ENCODE results near the gene CRYL1.

CRYL1 gene

GRCh38 chr13:20462921-20463320, 62.7 kb downstream of the CRYL1 start:
- no peak for DNase-seq
- peaks cover 40% of the 10 kb centered on the region for H3K4me1 Mint-ChIP-seq
- no peaks in the 10 kb centered on the region for H3K9me3 Mint-ChIP-seq
- H3K4me3 Mint-ChIP-seq: no peak overlapping the region
- H3K27me3 Mint-ChIP-seq (ENCODE audit: low read depth, poor library complexity): peaks cover 3% of the 10 kb centered on the region
- H3K36me3 Mint-ChIP-seq (ENCODE audit: low read depth): no peaks in the 10 kb centered on the region
- no peak for TF ChIP-seq CTCF (IDR thresholded peaks at IDR 0.05)
- no peak overlapping the region for H3K27ac Mint-ChIP-seq

DNA sequence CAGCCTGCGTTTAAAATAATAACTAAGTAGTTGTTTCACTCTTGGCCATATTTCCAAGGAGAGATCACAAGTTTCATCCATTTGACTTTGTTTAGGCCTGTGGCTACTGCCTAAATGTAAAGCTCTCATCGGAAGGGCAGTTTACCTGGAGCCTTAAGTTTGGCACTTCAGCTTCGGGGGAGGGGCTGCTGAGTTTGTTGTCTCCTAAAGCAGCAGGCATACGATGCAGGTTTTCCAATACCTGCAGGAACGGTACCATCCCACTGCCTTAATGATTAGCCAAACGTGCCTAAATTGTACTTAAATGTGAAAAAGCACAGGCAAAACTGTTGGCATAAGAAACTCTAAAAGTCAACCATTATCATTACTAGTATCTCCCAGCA, 63.1 kb downstream of the CRYL1 start:
- Mint-ChIP-seq H3K4me1 (peaks cover 40% of the 10 kb centered on the region), H3K36me3 (ENCODE audit: low read depth) (no peaks in the 10 kb centered on the region), H3K9me3 (no peaks in the 10 kb centered on the region), H3K27ac (no peak overlapping the region), H3K4me3 (no peak overlapping the region), H3K27me3 (ENCODE audit: low read depth, poor library complexity) (peaks cover 3% of the 10 kb centered on the region)
- TF ChIP-seq CTCF (IDR thresholded peaks at IDR 0.05): no peak
- DNase-seq: no peak

DNA sequence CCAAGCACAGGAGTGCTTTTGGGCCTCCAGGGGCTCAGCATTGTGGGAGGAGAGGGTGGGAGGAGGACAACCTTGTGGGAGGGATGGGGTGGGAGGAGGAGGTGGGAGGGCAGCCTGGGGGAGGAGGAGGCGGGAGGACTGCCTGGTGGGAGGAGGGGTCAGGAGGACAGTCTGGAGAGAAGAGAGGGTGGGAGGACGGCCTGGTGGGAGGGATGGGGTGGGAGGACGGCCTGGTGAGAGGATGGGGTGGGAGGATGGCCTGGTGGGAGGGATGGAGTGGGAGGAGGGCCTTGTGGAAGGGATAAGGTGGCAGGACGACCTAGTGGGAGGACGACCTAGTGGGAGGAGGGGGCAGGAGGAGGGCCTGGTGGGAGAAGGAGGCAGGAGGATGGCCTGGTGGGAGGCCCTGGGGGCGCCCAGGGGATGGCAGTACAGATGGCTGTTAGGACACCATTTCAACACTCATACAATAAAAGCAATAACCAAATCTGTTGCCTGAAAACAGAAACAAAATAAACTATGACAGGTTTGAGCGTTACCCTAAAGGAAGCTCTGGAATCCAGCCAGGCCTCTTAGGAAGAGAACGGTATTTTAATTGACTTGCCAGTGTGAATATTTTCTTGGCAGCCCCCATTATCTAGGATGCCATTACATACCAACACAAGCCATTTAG, 63.7 kb downstream of the CRYL1 start:
- H3K27ac Mint-ChIP-seq: no peak overlapping the region
- no peak overlapping the region for H3K4me3 Mint-ChIP-seq
- no peaks in the 10 kb centered on the region for H3K36me3 Mint-ChIP-seq (ENCODE audit: low read depth)
- H3K9me3 Mint-ChIP-seq: no peaks in the 10 kb centered on the region
- peaks cover 40% of the 10 kb centered on the region for H3K4me1 Mint-ChIP-seq
- no peak for DNase-seq
- peaks cover 3% of the 10 kb centered on the region for H3K27me3 Mint-ChIP-seq (ENCODE audit: low read depth, poor library complexity)
- TF ChIP-seq CTCF (IDR thresholded peaks at IDR 0.05): no peak

DNA sequence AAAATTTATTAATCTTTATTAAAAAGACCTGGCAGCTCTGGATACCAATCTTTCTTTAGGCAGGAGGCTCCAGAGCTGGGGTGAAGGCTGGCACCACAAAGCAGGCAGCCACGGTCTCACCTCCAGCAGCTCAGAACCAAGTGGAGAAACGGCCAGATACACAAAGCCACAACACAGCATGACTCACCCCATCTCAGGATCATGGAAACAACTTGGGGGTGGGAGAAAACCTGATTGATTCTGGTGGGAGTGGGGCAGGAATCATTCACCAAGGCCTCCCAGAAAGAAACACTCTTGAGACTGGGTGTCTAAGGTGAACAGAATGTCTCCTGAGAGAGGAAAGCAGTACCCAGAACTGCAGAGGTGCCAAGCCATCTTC, 64.2 kb downstream of the CRYL1 start:
- H3K27me3 Mint-ChIP-seq (ENCODE audit: low read depth, poor library complexity): peaks cover 3% of the 10 kb centered on the region
- H3K4me1 Mint-ChIP-seq: peaks cover 42% of the 10 kb centered on the region
- no peaks in the 10 kb centered on the region for H3K9me3 Mint-ChIP-seq
- H3K27ac Mint-ChIP-seq: no peak overlapping the region
- H3K4me3 Mint-ChIP-seq: no peak overlapping the region
- no peak for DNase-seq
- no peaks in the 10 kb centered on the region for H3K36me3 Mint-ChIP-seq (ENCODE audit: low read depth)
- no peak for TF ChIP-seq CTCF (IDR thresholded peaks at IDR 0.05)

- H3K4me1 Mint-ChIP-seq: peaks cover 38% of the 10 kb centered on the region
- no peak overlapping the region for H3K4me3 Mint-ChIP-seq
- no peak for DNase-seq
- H3K9me3 Mint-ChIP-seq: no peaks in the 10 kb centered on the region
- no peaks in the 10 kb centered on the region for H3K36me3 Mint-ChIP-seq (ENCODE audit: low read depth)
- no peak overlapping the region for H3K27ac Mint-ChIP-seq
- peaks cover 3% of the 10 kb centered on the region for H3K27me3 Mint-ChIP-seq (ENCODE audit: low read depth, poor library complexity)
- TF ChIP-seq CTCF (IDR thresholded peaks at IDR 0.05): no peak
Observed at GRCh38 chr13:20460761-20461160, 64.9 kb downstream of the CRYL1 start.

- Mint-ChIP-seq H3K9me3 (peaks cover 3% of the 10 kb centered on the region), H3K4me3 (no peak overlapping the region)
- DNase-seq: no peak
Observed at GRCh38 chr13:20457670-20458069, 68.0 kb downstream of the CRYL1 start.

More at GRCh38 chr13:20457670-20458069, 68.0 kb downstream of the CRYL1 start:
- Mint-ChIP-seq H3K27ac (no peak overlapping the region), H3K36me3 (ENCODE audit: low read depth) (no peaks in the 10 kb centered on the region), H3K27me3 (ENCODE audit: low read depth, poor library complexity) (peaks cover 5% of the 10 kb centered on the region), H3K4me1 (peaks cover 17% of the 10 kb centered on the region)
- TF ChIP-seq CTCF (IDR thresholded peaks at IDR 0.05): no peak
